Measurements from ENCODE around the gene PFDN2. TPM values are rescaled to one million over a fixed set of nuclear protein-coding genes. Genes with fewer than 3 reads are reported as not detected.

Gene PFDN2
- total RNA-seq, 1 donor from 2014 or later, result 56.2 TPM

GRCh38 chr1:161091093-161091492, 26.7 kb downstream of the PFDN2 start:
- no peak for TF ChIP-seq CTCF (IDR thresholded peaks at IDR 0.05)
- no peaks in the 10 kb centered on the region for H3K36me3 ChIP-seq
- ATAC-seq (no peak), DNase-seq (no peak)
- H3K27me3 ChIP-seq, result no peaks in the 10 kb centered on the region
- H3K27ac ChIP-seq, result no peak overlapping the region
- H3K4me1 ChIP-seq, result no peaks in the 10 kb centered on the region
- intact Hi-C loops (cut with DNase I), result no loop called here
- no peaks in the 10 kb centered on the region for H3K9me3 ChIP-seq
- H3K4me3 ChIP-seq, result no peak overlapping the region

- H3K36me3 ChIP-seq, result no peaks in the 10 kb centered on the region
- H3K9me3 ChIP-seq, result no peaks in the 10 kb centered on the region
- no peak for TF ChIP-seq CTCF (IDR thresholded peaks at IDR 0.05)
- intact Hi-C loops (cut with DNase I), result no loop called here
- H3K4me3 ChIP-seq, result no peak overlapping the region
- H3K27ac ChIP-seq, result no peak overlapping the region
- no peak for ATAC-seq
- DNase-seq, result no peak
- no peaks in the 10 kb centered on the region for H3K4me1 ChIP-seq
- H3K27me3 ChIP-seq, result no peaks in the 10 kb centered on the region
These were observed 27.2 kb downstream of the PFDN2 start for GRCh38 chr1:161090617-161091016.

GRCh38 chr1:161089938-161090337, 27.9 kb downstream of the PFDN2 start:
- intact Hi-C loops (cut with DNase I), result no loop called here
- no peak overlapping the region for H3K4me3 ChIP-seq

GRCh38 chr1:161089251-161089924, 28.4 kb downstream of the PFDN2 start, which contains the start of gene NECTIN4:
TSS of gene NECTIN4 (minus strand) at chr1:161089558. CDS start at chr1:161089296, 262 bp downstream.
- H3K4me1 ChIP-seq, result peaks cover 2% of the 10 kb centered on the region
- DNase-seq (peak; percentile 87), ATAC-seq (peak; percentile 91)
- intact Hi-C loops (cut with DNase I), result no loop called here
- TF ChIP-seq CTCF (IDR thresholded peaks at IDR 0.05), result no peak
- peak within 1 kb of the TSS; percentile 60 for H3K27ac ChIP-seq
- no peaks in the 10 kb centered on the region for H3K27me3 ChIP-seq
- H3K36me3 ChIP-seq, result no peaks in the 10 kb centered on the region
- peak within 1 kb of the TSS; percentile 39 for H3K4me3 ChIP-seq
- no peaks in the 10 kb centered on the region for H3K9me3 ChIP-seq

More at GRCh38 chr1:161089938-161090337, 27.9 kb downstream of the PFDN2 start:
- peak overlapping the region; percentile 60 for H3K27ac ChIP-seq
- H3K9me3 ChIP-seq, result no peaks in the 10 kb centered on the region
- no peaks in the 10 kb centered on the region for H3K36me3 ChIP-seq
- no peaks in the 10 kb centered on the region for H3K4me1 ChIP-seq
- DNase-seq (no peak), ATAC-seq (no peak)
- TF ChIP-seq CTCF (IDR thresholded peaks at IDR 0.05), result no peak
- H3K27me3 ChIP-seq, result no peaks in the 10 kb centered on the region

GRCh38 chr1:161088587-161089110, 29.2 kb downstream of the PFDN2 start:
- Histone ChIP-seq H3K27me3 (no peaks in the 10 kb centered on the region), H3K36me3 (no peaks in the 10 kb centered on the region), H3K27ac (peak overlapping the region; percentile 60), H3K9me3 (no peaks in the 10 kb centered on the region), H3K4me3 (peak overlapping the region; percentile 39), H3K4me1 (peaks cover 9% of the 10 kb centered on the region)
- no peak for TF ChIP-seq CTCF (IDR thresholded peaks at IDR 0.05)
- DNase-seq, result no peak
- ATAC-seq, result peak; percentile 49
- intact Hi-C loops (cut with DNase I), result no loop called here
